HG03175 (cell line): ENCODE measurements around the gene WWOX.

Source experiments
- ATAC-seq: cut with Tn5 transposase; IDR thresholded peaks from one replicate; pipeline ENCODE4 v1.9.1; 2021; ENCODE audit warnings: mild to moderate bottlenecking, moderate library complexity; ENCODE audit not compliant: unreplicated experiment

WWOX gene

DNA sequence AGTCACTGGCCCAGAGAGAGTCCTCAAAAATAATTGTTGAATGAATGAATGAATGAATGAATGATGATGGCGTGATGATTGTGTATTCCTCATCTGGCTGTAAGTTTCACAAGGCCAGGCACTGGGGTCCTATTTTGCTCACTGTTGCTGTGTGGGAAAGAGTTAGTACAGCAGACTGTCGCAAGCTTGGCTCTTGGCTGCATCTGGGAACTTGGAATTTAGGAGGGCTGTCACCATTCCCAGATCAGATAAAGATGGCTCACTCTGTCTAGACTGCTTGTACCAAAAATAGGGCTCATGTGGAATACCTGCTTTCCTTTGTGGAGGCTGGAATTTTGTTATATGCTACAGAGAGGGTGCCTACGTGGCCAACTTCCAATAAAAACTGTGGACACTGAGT, 530.6 kb downstream of the WWOX start:
- no peak for ATAC-seq

DNA sequence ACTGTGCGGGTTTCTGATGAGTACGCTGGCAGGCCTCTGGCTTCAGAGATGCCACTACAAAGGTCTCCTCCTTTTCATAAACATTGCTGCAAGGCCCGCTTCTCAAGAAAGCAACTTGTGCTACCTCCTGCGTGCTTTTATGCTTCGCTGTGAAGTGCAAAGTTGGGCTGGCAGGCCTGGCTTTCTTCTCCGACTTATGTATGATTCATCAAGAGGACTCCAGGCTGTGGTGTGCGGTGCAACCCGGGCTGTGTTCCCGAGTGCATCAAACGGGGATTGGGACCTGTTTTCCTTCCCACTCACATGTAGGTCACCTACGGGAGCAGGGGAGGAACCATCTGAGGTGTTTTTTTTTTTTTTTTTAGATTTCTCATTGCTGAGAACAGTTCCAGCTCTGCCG, 534.1 kb downstream of the WWOX start:
- ATAC-seq, result no peak

DNA sequence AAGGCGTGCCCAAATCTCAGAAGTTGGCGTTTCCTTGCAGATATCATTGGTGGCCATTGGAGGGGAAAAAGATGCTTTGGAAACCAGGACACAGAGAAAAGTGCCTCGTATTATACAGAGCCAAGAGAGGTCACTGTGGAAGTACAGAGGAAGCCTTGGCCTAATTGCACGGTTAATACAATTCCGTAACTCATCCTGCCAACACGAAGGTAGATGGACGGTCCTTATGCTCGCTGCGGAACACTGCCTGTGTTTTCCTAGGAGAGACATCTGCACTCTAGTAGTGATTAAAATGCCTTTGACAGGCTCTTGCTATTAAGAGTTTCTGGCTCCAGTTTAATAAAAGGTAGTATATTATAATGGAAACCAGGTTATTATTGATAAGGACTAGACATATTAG, 536.4 kb downstream of the WWOX start:
- ATAC-seq, result no peak

- ATAC-seq, result no peak
Measured at GRCh38 chr16:78638371-78638770, 538.9 kb downstream of the WWOX start.

DNA sequence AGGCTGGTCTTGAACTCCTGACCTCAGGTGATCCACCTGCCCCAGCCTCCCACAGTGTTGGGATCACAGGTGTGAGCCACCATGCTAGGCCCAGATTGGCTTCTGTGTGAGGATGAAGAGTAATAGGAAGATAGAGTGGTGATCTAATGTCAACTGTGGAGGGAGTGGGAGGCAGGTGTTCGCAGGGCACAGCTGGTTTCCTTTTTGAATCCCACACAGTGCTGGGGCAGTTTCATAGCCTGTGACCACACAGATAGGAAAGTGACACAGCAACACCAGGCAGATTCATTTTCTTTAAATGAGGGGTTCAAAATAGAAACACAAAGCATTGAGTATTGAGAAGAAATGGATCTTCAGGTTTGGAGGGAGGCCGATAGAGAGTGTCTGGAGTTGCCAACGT, 540.3 kb downstream of the WWOX start:
- peak; percentile 83 for ATAC-seq

GRCh38 chr16:78640886-78641285, 541.4 kb downstream of the WWOX start:
- ATAC-seq, result no peak

GRCh38 chr16:78641433-78641832, 542.0 kb downstream of the WWOX start:
- ATAC-seq, result no peak

GRCh38 chr16:78642621-78643285, 543.3 kb downstream of the WWOX start:
- ATAC-seq, result no peak

GRCh38 chr16:78645657-78646056, 546.2 kb downstream of the WWOX start:
- no peak for ATAC-seq

DNA sequence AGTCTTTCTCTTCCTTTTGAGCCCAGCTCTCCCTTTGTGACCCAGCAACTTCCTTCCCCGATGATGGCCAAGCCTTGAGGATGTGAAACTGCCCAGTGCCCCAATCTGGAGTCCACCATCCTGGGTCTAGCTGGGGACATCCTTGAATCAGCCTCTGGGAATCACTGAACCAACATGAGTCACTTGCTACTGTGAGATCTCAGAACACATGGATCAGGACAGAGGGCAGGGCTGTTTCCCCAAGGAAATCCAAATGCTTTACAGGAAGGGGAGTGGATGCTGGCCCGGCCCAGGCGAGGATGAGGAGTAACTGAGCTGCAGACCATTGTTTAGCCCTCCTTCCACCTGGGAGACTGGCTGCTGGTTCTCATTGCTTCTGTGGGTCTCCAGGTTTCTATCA, 547.6 kb downstream of the WWOX start:
- ATAC-seq, result no peak

DNA sequence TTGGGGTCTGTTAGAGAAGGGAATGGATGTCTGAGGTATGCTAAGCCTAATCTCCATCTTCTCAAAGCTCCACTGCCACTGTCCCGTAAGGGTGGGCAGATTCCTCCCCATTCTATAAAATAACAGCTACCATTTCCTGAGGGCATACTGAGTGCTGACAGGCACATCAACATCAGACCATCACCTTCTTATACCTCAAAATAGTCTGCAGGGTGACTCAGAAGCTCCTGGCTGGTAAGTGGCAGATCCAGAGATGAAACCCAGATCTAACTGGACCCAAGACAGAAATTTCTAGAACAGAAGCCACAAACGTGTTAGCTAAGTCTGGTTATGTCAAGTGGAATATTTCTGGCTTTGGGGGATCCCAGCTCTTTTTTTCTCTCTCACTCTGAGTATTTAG, 548.0 kb downstream of the WWOX start:
- ATAC-seq, result no peak

DNA sequence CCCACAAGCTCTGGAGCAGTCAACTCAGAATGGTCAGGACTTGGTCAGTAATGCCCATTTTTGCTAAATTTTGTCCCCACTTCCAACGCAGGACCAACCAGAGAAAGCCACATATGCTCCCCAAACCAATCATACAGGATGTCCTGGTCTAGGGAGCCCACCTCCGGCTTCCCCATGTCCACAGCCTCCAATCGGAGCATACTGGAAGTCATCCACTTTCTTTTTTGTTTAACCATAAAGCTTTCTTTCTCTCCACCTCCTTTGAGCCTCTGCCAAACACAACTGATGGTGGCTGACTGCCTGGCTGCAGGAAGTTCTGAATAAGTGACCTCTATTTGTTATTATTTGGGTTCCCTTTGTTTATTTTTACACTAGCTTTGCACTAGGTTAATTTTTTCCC, 549.1 kb downstream of the WWOX start:
- no peak for ATAC-seq

GRCh38 chr16:78650339-78651074, 551.1 kb downstream of the WWOX start:
- no peak for ATAC-seq

DNA sequence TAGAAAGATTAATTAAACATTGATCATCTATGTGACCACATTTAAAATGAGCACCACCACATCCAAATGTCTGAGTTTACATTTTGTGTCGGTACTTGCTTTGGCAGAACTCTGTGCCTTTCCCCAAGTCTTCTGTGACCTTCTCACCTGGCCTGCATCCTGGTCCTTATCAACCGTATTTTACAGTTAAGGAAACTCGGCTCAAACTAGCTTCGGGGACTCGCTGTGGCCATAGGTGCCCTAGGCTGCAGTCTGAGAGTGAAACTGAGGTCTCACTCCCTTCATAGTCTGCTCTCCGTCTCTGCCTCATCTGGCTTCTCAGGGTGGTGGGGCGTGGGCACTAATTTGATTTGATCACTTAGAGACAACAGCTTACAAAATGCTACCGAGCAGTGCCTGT, 555.5 kb downstream of the WWOX start:
- no peak for ATAC-seq

- ATAC-seq, result no peak
Measured at GRCh38 chr16:78655331-78656113, 556.1 kb downstream of the WWOX start.

GRCh38 chr16:78656887-78657286, 557.4 kb downstream of the WWOX start:
- no peak for ATAC-seq

DNA sequence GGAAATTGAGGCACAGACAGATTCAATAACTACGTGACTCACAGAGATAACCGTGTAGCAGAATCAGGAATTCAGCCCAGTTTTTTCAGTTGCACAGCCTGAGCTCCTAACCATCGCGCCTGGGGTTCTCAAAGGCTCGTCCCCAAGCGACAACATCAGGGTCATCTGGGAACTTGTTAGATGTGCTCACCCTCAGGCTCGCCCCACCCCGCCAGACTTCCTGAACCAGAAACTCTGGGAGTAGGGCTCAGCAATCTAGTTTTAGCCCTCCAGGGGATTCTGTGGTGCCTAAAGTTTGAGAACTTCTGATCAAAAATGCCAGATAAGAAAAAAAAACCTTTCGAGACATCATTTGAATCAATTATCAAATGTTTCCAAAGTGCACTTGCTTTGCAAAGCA, 559.8 kb downstream of the WWOX start:
- no peak for ATAC-seq

GRCh38 chr16:78659668-78660217, 560.3 kb downstream of the WWOX start:
- no peak for ATAC-seq

- ATAC-seq, result no peak
Measured at GRCh38 chr16:78660795-78661194, 561.3 kb downstream of the WWOX start.

- no peak for ATAC-seq
Measured at GRCh38 chr16:78663690-78664089, 564.2 kb downstream of the WWOX start.
